HG03108 (cell line): ENCODE results near the gene PARN.
"Not testable (repeated sequence)": the region's sequence is repeated elsewhere in the genome, so short reads cannot be mapped to it uniquely, and the experiment has no call there.

Experiments
- ATAC-seq: cut with Tn5 transposase; IDR thresholded peaks from one replicate; pipeline ENCODE4 v1.9.1; 2021; ENCODE audit warnings: moderate library complexity; ENCODE audit not compliant: unreplicated experiment

PARN gene

DNA sequence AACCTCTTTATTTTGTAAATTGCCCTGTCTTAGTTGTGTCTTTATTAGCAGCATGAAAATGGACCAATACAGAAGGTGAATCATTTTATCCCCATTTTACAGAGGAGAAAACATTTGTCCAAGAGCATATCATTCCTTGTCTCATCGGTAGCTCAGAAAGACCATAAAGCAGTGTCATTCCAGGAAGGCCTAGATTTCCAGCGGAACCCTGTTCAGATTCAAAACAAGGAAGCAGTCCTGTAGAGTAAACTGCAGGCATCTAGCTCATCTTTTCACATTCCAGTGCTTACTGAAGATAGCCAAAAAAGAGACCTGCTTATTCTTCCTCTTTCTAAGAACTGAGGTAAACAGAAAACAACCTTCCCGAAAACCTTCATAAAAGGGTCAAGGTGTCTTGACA lies 54.0 kb downstream of the PARN start:
- no peak for ATAC-seq

DNA sequence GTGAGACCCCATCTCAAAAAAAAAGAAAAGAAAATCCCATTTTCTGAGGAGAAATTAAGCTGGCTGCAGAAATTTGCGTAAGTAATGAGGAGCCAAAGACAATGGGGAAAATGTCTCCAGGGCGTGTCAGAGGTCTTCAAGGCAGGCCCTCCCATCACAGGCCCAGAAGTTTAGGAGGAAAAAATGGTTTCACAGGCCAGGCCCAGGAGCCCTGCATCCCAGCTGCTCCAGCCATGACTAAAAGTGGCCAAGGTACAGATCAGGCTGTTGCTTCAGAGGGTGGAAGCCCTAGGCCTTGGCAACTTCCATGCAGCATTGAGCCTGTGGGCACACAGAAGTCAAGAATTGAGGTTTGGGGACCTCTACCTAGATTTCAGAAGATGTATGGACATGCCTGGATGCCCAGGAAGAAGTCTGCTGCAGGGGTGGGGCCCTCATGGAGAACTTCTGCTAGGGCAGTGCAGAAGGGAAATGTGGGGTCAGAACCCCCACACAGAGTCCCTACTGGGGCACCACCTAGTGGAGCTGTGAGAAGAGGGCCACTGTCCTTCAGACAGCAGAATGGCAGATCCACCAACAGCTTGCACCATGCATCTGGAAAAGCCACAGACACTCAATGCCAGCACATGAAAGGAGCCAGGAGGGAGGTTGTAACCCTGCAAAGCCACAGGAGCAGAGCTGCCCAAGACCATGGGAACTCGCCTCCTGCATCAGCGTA lies 55.2 kb downstream of the PARN start:
- ATAC-seq, result not testable (repeated sequence)

DNA sequence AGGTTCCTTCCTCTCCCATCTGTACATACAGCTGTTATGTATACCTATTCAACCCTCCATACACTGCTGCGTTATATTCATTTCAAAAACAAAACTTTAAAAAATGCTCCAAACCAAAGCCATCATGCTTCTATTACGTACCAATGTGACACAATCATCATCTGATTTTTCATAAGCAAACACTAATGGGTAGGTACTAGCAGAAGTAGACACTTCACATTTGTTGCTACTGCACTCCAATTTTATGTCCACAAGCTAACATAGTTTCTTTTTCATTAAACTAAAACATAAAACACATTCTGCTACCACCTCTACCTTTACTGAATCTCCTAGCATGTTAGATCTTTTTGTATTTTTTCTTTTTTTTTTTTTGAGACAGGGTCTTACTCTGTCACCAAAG lies 57.5 kb downstream of the PARN start:
- ATAC-seq, result no peak

DNA sequence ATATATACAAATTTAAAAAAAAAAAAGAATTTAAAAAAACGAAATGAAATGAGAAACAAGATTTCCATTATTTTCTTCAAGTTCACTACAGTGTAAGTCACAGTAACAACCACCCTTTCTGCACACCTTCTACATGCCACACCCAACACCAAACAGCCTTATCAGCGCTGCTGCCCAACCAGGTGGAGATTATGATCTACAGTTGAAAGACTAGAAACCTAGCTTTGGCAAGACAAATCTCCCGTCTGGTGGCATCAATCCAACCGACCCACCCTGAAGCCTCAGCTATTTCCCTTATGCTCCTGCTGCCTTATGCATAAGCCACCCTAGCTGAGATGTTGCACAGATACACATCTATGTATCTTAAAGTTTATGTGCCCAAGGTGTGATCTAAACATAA lies 60.8 kb downstream of the PARN start:
- ATAC-seq, result no peak

DNA sequence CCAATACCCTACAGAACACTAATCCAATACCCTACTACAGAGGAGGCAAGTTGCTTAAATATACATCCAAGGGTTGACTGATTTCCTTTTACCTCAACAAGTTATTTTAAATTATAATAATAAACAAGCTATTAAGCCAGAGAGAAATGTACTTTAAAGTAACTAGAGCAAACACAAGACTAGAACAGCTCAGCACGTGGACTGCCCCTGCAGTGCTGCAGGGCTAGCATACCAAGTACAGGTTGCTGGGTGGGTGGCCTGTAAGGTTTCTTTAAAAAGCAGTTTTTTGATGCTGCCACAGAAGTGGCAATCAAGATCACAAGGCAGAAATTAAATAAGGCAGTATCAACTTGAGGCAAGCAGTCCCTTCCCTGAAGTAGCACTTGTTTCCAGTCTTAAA lies 63.5 kb downstream of the PARN start:
- ATAC-seq, result no peak

DNA sequence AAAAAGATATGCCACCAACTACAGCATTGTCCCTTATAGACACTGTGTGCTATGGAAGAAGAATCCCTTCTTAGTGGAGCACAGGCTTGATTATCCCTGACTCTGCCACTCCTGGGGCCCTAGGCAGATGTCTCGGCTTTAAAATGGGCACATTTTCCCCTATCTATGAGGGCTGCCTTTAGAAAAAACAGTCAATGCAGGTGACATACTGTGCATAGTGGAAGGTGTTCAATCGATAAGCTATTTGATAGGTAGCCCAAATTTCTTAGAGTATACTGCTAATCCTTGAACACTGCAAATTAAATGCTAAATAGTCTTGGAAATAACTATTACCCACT lies 64.4 kb downstream of the PARN start:
- ATAC-seq, result no peak

DNA sequence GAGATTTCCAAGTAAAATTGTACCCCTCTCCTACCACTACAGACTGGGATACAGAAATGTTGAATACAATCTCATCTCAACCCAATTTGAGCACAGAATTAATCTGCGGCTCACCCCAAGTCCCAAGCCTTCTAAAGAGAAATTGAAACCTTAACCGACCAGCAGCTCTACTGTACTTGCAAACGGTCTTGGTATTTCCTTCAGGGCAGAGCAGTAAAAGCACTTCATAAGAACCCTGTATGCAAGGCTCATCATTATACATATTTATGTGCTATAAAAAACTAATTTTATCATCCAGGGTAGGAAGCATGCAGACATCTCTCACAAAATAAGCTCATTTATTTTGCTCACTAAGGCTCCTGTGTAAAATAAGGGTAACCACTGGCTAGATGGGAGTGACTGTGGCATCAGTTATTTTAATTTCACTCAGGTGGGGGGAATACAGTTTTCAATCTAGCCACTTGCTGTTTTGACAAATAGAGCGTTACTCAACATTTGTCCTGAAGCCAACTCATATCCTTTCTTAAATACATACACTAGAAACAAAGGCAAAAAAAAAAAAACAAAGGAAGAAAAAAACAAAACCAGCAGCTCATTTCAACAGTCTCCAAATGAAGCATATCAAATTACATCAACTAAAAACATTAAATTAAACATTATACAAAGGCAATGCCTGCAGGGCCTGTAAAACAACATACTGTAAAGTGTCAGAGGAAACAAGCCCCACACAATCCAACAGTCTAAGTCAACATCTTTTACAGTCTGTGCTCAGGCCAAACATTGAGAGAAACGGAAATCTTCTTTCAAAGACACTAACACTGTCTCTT lies 65.0 kb downstream of the PARN start:
- ATAC-seq, result no peak

DNA sequence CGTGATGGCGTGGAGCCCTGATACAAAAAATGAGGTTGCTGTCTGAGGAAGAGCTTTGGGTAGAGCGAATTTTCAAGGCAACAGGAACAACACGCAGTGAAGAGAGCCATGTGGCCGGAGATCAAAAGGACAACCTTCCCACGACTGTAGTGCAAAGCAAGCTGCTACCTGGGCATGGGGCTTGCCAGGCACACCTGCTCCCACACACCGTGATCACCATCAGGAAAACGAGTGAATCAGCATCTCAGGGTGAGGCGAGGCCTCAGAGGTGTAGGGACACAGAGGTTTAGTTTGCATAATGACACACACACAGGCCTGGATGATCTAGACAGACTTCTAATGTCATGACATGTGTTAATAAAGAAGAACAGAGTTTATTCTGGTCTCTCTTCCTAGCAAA lies 65.7 kb downstream of the PARN start:
- ATAC-seq, result no peak

DNA sequence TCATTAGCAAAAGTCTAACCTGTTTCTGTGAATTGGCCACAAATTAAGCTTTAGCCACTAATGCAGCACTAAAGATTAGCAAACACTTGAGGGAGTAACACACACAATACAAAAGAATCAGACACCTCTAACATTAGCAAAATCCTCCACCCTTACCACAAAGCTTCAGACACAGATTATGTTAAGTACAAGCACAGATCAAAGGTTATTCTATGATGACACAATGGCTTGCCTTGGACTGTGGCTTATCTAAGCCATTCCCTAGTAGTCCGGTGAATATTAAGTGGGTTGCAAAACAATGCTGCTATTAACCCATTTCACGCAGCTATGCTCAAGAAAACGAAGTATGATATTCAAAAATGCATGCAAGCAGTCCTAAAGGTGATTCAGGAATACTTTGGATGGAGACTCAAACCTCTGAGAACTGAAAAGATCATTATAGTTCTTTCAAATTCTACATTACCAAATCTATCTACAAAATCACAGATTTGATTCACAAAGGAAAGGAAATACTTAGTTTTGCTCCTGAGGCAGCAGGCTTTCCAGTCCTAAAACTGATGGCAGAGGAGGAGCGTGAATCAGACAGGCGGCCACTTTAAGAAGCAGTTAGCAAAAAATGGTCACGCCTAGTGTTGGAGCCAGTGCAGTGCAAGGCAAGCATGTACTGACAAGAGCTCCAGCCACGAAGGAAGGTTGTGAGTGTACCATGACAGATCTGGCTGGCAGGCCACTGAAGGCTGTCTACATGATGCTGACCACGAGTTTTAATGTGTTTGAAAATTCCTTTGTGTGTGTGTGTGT lies 67.2 kb downstream of the PARN start:
- ATAC-seq, result no peak

DNA sequence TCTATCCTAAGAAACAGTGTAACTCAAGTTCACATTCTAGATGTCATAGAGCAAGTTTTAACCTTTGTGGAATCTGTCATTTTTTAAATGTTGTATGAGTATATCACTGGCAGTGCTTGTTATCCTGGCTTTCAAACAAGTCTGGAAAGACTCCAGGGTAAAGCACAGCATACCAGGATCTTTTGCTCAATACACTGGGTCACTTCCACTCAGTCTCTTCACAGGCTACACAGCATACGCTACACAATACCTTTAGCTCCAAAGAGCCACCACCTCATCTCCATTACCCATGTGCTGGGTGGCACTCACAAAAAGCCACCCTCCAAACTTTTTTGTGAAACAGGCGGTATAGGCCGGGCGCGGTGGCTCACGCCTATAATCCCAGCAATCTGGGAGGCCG lies 69.5 kb downstream of the PARN start:
- ATAC-seq, result no peak

DNA sequence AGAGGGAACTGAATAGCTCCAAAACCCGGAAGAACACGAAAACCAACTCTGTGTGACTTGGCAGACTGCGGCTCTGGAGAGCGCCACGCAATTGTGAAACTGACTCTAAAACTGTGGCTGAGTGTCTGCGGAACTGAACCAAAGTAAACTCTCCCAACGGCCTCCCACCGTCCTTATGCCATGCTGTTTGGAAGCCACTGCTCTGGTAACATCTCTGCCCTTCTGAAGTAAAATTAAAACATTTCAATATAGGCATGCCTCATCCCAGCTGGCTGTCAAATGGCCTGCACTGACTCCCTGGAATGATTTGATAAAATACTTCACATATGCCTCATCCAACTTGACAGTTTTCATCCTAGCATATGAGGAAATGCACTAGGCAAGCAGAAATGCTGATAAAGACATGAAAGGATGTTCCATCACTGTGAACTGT lies 70.2 kb downstream of the PARN start:
- no peak for ATAC-seq

DNA sequence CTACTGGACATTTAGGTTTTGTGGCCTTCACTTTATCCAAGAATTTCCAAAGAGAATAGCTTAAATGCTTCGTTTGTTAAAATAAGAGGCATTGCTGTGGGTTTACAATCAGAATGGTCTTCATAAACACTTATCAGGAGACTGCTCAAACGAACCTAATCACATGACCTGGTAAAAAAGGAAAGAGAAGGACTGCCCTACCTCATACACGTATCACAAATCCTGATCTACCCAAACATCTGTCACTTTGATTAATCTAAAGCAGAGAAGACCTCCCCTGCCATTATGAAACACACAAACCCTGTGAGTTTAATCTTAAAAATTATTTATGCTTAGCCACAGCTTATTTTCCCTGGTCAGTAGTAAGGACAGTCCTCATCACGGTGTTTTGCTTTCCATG lies 76.6 kb downstream of the PARN start:
- no peak for ATAC-seq

DNA sequence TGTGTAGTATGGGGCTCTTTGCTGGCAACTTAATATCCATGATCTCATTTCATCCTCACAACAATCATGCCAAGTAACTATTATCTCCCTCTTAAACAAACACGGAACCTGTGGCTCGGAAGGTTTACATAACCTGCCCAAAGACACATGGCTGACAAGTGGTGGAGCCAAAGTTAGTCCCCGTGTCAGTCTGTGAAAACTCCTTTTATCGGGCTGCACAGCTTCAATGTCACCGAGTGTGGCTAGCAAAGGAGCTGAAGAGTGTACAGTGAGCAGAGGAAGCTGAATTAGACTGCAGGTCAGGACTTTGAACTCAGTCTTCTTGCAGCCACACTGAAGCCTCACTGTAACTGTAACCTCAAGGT lies 80.3 kb downstream of the PARN start:
- ATAC-seq, result no peak

DNA sequence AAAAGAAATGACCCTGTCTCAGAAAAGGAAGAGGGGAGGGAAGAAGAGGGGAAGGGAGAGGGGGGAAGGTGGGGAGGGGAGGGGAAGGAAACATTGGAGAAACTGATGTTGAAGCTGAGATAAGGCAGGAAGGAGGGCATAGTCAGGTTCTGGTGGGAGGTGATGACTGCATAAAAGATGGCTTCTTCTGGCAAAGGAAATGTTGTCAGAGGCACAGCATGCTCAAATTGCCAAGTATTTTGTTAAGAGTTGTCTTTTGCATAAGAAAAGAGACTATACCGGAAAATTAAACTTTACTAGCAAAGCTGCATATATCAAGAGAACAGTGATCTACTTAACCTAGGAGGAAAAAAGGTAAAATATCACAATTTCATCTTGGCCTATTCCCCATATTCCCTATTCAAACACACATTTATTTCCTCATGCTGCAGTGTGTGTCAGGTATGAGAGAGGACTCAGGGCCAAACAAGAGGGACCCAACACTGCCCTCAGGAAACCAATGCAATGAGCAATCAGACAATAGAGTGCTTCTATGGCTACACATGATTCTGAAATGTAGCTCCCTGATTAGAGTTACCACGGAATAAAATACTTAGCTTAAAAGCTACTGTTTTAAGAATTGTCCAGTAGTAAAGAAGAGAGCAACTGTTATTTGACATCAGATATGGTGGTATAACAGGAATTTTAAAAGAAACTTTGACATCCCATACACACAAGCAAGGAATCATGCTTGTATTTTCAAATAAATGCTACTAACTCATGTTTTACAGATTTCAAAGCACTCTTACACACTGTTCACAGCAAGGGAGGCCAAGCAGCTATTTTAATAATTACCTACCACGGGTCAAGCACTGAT lies 80.9 kb downstream of the PARN start:
- ATAC-seq, result no peak

DNA sequence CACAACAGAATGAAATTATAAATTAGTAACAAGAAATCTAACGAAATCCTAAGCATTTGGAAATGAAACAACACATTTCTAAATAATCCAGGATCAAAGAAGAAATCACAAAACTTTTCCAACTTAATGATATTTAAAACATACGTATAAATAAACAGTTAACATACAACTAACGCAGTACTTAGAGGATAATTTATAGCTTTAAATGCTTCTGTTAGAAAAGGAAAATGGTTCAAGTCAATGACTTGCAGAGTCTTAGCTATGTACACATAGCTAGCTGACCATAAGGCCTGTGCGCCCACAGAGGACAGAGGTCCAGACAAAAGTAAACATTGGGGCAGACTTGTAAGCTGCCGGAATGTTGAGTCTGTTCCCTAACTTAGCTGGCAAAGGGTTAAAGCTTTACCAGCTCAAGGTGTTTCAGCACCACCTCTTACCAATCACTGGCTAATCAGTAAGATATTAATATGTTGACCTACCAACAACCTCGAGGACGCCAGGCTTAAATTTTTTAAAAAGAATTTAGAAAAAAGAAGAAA lies 84.6 kb downstream of the PARN start:
- ATAC-seq, result no peak

DNA sequence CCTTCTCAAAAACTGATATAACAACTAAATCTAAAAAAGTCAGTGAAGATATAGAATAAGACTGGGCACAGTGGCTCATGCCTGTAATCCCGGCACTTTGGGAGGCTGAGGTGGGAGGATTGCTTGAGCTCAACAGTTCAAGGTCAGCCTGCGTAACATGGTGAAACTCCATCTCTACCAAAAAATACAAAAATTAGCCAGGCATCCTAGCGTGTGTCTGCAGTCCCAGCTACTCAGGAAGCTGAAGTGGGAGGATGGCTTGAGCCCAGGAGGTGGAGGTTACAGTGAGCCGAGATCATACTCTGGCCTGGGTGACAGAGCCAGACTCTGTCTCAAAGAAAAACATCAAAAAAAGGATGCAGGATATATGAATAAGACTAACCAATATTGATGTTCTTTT lies 85.2 kb downstream of the PARN start:
- ATAC-seq, result not testable (repeated sequence)

DNA sequence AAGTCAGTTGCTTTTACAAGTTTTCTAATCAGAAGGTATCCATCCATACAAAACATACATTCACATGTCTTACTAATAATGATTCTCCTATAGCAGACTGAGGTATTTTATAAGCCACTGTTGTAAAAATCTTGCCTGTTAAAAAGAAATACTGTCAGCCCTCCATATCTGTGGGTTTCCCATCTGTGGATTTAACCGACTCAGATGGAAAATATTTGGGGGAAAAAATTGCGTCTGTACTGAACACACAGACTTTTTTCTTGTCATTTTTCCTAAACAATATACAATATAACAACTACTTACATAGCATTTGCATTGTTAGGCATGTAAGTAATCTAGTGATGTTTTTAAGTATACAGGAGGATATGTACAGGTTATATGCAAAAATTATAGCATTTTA lies 90.4 kb downstream of the PARN start:
- ATAC-seq, result no peak

DNA sequence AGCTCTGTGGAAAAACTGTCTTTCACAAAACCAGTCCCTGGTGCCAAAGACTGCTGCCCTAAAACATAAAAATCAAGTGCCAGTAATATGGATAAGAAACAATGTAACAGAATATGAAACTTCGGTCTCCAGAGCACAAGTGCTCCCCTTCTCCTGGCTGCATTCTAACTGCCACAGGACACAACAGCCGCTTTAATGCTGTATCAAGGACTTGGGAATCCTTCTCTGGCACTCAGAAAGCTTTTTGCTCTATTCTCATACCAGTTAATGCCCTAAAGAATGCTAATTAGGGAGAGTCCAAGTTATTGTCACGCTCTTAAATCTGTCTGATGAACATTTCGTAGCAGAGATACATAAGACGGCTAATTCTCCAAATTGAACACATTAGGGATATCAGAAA lies 90.9 kb downstream of the PARN start:
- ATAC-seq, result no peak

DNA sequence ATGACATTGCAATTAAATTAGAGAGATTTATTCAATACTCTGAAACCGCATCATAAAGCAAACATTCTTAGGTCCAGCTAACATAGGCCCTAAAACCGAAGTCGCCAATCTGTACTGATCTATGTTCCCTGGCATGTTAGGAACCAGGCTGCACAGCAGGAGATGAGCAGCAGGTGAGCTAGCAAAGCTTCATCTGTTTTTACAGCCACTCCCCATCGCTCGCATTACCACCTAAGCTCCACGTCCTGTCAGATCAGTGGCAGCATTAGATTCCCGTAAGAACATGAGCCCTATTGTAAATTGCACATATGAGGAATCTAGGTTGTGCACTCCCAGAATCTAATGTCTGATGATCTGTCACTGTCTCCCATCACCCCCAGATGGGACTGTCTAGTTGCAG lies 91.5 kb downstream of the PARN start:
- no peak for ATAC-seq

DNA sequence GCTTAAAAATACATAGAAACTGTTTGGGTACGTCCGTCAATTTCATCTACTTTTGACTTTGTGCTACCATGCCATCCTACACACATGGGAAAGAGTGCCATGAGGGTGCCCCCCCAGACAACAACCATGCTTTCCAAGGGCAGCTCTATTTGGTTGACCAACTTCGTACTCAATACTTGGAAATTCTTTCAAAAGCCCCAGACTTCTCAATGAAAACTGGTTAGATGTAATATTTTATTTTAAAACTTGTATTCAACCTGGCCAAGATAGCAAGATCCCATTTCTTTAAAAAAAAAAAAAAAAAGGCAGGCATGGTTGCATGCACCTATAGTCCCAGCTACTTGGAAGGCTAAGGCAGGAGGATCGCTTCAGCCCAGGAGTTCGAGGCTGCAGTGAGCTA lies 98.4 kb downstream of the PARN start:
- no peak for ATAC-seq

DNA sequence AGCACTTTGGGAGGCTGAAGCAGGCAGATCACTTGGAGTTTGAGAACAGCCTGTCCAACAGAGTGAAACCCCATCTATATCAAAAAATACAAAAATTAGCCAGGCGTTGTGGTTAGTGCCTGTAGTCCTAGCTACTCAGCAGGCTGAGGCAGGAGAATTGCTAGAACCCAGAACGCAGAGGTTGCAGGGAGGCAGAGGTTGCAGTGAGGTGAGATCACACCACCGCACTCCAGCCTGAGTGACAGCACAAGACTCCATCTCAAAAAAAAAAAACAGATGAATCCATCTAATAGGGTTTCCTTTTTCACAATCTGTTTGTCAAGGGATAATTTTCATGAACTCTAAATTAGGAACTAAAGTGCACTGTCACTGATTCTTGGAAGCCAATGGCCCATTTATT lies 99.0 kb downstream of the PARN start:
- ATAC-seq, result no peak
